ENCODE results near the gene YBEY. TPM values are rescaled to one million over a fixed set of nuclear protein-coding genes. Genes with fewer than 3 reads are reported as not detected.

The YBEY gene
- total and polyA plus RNA-seq, 2 donors (not counting 3 experiments of a cell fraction or from before 2014, with no cell fraction given): 6.1 to 15.3 TPM

DNA sequence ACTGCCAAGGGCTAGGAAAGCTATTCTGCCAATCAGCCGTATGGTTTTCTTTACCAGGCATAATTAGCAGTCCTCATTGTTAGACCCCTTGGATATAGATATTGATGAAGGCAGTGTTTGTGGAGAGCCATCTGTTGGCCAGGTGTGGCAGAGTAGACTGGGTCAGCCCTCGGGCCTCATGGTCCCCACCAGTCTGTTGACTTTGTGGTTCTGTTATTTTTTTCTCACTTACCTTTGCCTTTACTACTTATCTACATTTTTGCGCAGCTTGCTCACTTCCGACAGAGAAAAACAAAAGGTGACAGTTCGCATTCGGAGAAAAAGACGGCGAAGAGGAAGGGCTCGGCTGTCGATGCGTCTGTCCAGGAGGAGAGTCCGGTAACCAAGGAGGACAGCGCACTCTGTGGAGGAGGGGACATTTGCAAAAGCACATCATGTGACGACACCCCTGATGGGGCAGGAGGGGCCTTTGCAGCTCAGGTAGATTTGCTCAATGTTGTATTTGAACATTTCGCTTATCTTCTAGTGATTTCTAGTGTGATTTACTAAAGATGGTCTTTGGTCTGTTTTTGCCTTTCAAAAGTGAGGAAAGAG is 40.1 kb downstream of the YBEY start:
- POLR2A ChIA-PET: no interaction called here
- Histone ChIP-seq H3K9me3 (replicated peaks; ENCODE audit: control insufficient read depth, insufficient read depth, low read length) (no peaks in the 10 kb centered on the region), H3K27me3 (ENCODE audit: control insufficient read depth in 2 of 2, insufficient read depth in 2 of 2, low read length in 2 of 2) (no peaks in the 10 kb centered on the region), H3K4me2 (ENCODE audit: insufficient read depth, low read length) (peak overlapping the region; percentile 83), H3K79me2 (ENCODE audit: control insufficient read depth, insufficient read depth, low read length) (peaks cover 58% of the 10 kb centered on the region), H2AFZ (ENCODE audit: low read depth, low read length) (no peak overlapping the region), H3K27ac (ENCODE audit: insufficient read depth, low read depth, low read length) (no peak overlapping the region), H3K4me3 (replicated peaks in 1 of 3; ENCODE audit: insufficient read depth in 1 of 3, low read depth in 1 of 3, low read length in 3 of 3) (no peak overlapping the region), H3K9ac (replicated peaks; ENCODE audit: extremely low read depth, insufficient read depth, low read length) (peak overlapping the region; percentile 25), H4K20me1 (replicated peaks; ENCODE audit: control insufficient read depth, extremely low read depth, insufficient read depth, low read length) (no peaks in the 10 kb centered on the region), H3K36me3 (ENCODE audit: control insufficient read depth in 2 of 2, extremely low read depth in 1 of 2, insufficient read depth in 2 of 2, low read length in 2 of 2) (peaks cover 6 to 8% of the 10 kb centered on the region in 2 experiments), H3K4me1 (ENCODE audit: control insufficient read depth, extremely low read depth, insufficient read depth, low read length) (peaks cover 23% of the 10 kb centered on the region), H3K9me1 (replicated peaks; ENCODE audit: control insufficient read depth, extremely low read depth, insufficient read depth, low read length) (no peaks in the 10 kb centered on the region)
- DNase-seq (ENCODE audit: low read depth, low spot score) (no peak), FAIRE-seq (no peak)
- BruUV-seq (replicated peaks): TSS peak; percentile 7
- intact Hi-C loops (cut with micrococcal nuclease) (no loop called here), dilution Hi-C loops (cut with MboI; ENCODE audit: extremely low pct_ligation_motif_present, low sequenced_read_pairs) (no loop called here)
- TF ChIP-seq GATA2 (IDR thresholded peaks at IDR 0.05; ENCODE audit: insufficient read depth, insufficient read length, low read depth, low read length) (no peak), FOS (IDR thresholded peaks at IDR 0.05; ENCODE audit: borderline replicate concordance, insufficient read depth, low read length) (no peak), EZH2 (IDR thresholded peaks at IDR 0.05; ENCODE audit: borderline replicate concordance, low read depth, low read length, severe bottlenecking) (no peak), JUN (IDR thresholded peaks at IDR 0.05; ENCODE audit: borderline replicate concordance, insufficient read depth, insufficient read length, low read depth) (no peak), POLR2AphosphoS5 (IDR thresholded peaks at IDR 0.05; ENCODE audit: insufficient read depth, low read depth, low read length) (no peak), MYC (IDR thresholded peaks at IDR 0.05; ENCODE audit: low read depth, low read length) (no peak), POLR2A (IDR thresholded peaks at IDR 0.05; ENCODE audit: low read depth, low read length) (no peak)
- TF ChIP-seq, protein P1, sequence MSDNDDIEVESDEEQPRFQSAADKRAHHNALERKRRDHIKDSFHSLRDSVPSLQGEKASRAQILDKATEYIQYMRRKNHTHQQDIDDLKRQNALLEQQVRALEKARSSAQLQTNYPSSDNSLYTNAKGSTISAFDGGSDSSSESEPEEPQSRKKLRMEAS (IDR thresholded peaks at IDR 0.05; ENCODE audit: insufficient read depth, insufficient read length): no peak
- TF ChIP-seq, protein P2, sequence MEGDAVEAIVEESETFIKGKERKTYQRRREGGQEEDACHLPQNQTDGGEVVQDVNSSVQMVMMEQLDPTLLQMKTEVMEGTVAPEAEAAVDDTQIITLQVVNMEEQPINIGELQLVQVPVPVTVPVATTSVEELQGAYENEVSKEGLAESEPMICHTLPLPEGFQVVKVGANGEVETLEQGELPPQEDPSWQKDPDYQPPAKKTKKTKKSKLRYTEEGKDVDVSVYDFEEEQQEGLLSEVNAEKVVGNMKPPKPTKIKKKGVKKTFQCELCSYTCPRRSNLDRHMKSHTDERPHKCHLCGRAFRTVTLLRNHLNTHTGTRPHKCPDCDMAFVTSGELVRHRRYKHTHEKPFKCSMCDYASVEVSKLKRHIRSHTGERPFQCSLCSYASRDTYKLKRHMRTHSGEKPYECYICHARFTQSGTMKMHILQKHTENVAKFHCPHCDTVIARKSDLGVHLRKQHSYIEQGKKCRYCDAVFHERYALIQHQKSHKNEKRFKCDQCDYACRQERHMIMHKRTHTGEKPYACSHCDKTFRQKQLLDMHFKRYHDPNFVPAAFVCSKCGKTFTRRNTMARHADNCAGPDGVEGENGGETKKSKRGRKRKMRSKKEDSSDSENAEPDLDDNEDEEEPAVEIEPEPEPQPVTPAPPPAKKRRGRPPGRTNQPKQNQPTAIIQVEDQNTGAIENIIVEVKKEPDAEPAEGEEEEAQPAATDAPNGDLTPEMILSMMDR (IDR thresholded peaks at IDR 0.05; ENCODE audit: extremely low read depth in 1 of 2, insufficient read depth in 1 of 2, low read depth in 1 of 2, low read length in 2 of 2): no peak
- CTCF ChIA-PET: interaction anchor here (0.6 to 1.8 kb wide), 10 partner anchors 8 to 313 kb away, joined by 3 to 14 read pairs (median 3); partner anchors contain the start of genes MCM3AP and YBEY
